Endometrium (tissue), 2 donors: Measurements from ENCODE around the gene RPS2.
"Not testable (repeated sequence)": the region's sequence is repeated elsewhere in the genome, so short reads cannot be mapped to it uniquely, and the experiment has no call there.

Source experiments
- FAIRE-seq: peaks from 2 replicates; lab custom pipeline; 2012; peaks lifted over from hg19 to GRCh38; lab: Jason Lieb, UNC
- donor health status: control.
- donor health status: control.

Gene RPS2

DNA sequence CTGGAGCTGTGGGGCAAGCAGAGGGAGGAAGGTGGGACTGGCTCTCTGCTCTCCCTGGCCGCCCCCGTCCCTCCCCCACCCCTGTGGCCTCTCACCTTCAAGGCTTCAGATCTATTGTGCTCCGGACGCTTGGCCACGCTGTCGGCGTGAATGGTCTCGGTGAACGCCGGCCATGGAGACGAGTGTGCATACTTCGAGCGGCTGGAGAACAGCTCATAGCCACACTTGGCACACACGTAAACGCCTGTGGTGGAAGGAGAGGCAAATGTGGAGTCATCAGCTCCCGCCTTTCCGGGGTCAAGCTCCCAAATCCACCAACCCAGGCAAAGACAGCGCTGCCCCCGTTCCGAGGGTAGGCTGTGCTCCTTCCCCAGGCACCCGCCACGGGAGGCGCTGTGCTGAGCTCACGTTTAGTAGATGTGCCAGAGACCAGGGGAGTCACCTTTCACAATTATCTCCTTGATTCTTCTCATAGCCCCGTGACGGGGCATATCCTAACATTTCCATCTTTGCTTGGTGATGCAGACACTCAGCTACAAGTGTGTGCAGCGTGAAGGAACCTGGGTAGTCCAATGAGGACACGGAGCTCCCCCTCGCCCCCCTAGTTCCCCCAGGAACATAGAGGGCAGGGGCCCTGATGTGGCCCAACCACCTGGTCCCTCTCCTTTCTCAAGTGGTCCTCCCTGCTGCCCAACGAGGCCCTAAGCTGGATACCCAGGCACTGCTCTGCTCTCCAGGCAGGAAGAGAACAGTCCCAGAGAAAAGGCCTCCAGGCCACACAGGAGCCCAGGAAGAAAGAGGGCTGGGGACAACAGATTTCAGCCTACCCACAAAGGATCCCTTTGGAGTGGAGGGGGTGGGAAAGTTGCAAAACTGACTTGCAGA lies 23.2 kb downstream of the RPS2 start:
- FAIRE-seq = no peak

- FAIRE-seq = no peak
Observed at GRCh38 chr16:1940273-1941161, 24.1 kb downstream of the RPS2 start.

DNA sequence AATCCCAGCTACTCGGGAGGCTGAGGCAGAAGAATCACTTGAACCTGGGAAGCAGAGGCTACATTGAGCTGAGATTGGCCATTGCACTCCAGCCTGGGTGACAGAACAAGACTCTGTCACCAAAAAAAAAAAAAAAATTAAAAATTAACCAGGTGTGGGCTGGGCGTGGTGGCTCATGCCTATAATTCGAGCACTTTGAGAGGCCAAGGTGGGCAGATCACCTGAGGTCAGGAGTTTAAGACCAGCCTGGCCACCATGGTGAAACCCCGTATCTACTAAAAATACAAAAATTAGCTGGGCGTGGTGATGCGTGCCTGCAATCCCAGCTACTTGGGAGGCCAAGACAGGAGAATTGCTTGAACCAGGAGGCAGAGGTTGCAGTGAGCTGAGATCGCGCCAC lies 24.8 kb downstream of the RPS2 start:
- not testable (repeated sequence) for FAIRE-seq

GRCh38 chr16:1938910-1939309 lies 25.7 kb downstream of the RPS2 start:
- no peak for FAIRE-seq

DNA sequence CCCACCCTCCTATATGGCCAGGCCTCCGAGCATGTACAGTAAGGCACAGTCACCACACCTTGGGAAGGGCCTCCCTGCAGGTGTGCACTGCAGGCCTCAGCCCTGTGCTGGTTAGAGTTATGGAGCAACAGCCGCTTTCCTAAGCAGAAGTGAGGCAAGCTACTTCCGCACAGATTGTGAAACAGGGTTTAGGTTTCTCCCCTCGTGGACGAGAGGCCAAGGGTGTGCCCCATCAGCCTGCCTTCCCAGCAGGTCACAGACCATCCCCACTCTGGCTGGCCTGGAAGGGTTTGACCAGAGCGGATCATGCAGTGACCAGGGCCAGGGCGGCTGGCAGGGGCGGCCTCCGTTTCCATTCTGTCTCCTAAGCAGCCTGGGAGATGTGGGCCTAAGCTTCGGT lies 26.3 kb downstream of the RPS2 start:
- no peak for FAIRE-seq

DNA sequence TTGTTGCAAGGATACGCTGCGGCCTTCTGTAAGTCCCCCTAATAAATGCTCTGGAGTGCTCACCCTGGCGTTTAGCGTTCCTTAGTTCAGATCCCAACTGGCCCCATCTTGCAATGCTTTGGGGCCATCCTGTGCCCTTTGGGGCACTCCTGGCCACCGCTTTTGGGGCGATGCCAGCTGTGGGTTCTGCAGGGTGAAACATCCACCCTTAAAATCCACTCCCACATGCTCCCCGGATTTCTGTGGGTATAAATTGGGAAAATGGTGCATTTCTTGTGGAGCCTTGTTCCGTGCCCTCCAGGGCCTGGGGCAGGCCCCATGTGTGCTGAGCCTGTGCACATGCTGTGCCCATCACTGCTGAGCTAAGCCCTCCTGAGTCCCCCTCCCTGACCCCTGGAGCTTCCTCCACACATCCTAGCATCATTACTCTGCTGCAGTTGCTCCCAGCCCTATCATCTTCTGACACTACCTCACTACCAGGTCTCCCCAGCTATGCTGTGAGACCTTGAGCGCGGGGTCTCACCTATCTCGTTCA lies 27.6 kb downstream of the RPS2 start:
- FAIRE-seq = no peak

- no peak for FAIRE-seq
Observed at GRCh38 chr16:1933097-1933661, 31.4 kb downstream of the RPS2 start.

- no peak for FAIRE-seq
Observed at GRCh38 chr16:1932050-1933028, 32.3 kb downstream of the RPS2 start.

DNA sequence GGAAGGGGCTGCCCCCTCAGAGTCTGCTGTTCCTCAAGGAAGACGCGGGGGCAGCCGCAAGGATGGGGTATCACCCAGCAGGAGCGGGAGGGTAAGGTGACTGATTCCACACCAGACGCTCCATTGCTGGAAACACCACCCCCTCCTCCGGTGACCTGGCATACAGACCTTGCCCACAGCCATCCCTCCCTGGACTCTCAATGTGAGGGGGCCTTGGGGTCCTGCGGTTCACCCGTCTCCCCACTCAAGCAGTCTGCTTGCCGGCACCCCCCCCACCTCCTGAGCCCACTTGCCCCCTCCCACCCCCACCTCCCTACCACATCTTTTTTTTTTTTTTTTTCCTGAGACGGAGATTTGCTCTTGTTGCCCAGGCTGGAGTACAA lies 34.3 kb downstream of the RPS2 start:
- no peak for FAIRE-seq

GRCh38 chr16:1929578-1930337 lies 34.9 kb downstream of the RPS2 start:
- no peak for FAIRE-seq

- no peak for FAIRE-seq
Observed at GRCh38 chr16:1929105-1929504, 35.5 kb downstream of the RPS2 start.

DNA sequence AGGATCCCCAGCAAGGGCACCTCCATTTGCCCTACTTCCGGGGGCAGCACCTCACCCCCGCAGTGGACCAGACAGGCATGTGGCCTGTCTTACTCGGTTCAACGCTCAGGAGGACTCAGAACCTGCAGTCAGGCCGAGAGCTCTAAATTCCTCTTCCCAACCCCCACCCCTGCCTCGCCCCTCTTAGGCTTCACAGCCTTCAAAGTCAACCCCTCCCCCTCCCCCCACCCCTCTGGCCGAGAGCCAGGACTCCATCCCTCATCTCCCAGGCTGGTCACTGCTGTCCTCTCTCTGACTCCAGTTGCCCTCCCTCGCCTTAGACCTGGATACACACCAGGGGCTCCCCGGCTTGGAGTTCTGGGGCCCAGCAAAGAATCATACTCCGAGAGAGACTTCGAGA lies 38.4 kb downstream of the RPS2 start:
- FAIRE-seq = no peak

GRCh38 chr16:1924095-1924494 lies 40.5 kb downstream of the RPS2 start:
- FAIRE-seq = no peak

- no peak for FAIRE-seq
Observed at GRCh38 chr16:1923299-1924034, 41.2 kb downstream of the RPS2 start.

DNA sequence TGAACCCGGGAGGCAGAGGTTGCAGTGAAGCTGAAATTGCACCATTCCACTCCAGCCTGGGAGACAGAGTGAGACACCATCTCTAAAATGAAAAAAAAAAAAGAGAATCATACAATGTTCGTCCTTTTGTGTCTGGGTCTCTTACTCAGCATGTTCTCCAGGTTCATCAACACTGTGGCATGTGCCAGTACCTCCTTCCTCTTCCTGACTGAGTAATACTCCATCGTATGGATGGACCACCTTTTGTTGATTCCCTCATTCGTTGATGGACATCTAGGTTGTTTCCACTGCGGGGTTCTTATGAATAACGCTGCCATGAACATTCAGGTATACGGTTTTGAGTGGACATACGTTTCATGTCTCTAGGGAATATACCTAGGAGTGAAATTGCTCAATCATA lies 42.3 kb downstream of the RPS2 start:
- FAIRE-seq = no peak

- no peak for FAIRE-seq
Observed at GRCh38 chr16:1920727-1921171, 43.9 kb downstream of the RPS2 start.

GRCh38 chr16:1920122-1920521 lies 44.5 kb downstream of the RPS2 start:
- FAIRE-seq = not testable (repeated sequence)

DNA sequence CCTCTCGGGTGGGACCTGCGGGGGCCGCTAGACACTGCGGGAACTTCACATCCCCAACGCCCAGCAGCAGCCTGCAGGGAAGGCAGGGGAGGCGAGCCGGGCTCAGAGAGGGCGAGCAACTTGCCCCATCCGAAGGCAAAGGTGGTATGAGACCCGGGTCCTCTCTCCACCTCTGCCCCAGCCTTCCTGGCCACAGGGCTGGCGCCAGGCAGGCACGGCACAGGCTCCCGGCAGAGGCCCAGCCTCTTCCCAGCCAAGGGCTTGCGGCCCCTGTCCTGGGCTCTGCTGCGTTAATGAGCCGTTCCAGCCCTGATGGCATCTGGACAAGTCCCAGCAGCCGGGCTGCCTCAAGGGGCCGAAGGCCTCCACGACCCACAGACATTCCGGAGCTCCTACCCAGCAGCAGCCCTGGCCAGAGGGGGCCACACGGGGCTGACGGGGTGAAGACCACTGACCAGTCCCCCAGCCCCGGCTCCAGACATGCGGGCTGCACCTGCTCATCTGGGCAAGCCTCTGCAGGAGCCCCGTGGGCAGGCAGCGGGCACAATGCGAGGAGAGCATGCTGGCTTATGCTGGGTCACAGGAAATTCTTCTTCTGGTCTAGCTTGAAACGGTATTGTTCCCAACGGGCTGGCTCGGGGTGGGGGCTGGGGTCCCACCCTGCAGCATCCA lies 45.2 kb downstream of the RPS2 start:
- FAIRE-seq = no peak
